ENCODE measurements around the gene EHMT1.

Gene EHMT1

DNA sequence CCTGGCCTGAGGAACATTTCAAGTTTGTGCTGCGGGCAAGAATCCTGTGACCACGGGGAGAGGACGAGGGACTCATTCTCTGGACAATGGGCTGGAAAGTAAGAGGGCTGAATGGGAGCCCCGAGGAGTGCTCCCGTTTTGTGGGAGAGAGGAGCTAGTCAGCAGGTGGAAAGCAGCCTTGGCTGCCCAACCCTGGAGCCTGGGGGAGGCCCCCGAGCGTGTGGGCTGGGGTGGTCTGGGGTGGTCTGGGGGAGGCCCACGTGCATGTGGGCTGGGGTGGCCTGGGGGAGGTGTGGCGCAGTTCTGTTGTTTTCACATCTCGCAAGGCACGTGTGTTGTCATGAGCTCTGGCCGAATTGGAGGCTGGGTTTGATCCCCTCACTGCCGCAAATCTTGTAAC, 27.5 kb downstream of the EHMT1 start:
- H3K27ac ChIP-seq (ENCODE audit: low read depth, low read length, poor library complexity, severe bottlenecking), result no peak overlapping the region
- TF ChIP-seq, protein P1, sequence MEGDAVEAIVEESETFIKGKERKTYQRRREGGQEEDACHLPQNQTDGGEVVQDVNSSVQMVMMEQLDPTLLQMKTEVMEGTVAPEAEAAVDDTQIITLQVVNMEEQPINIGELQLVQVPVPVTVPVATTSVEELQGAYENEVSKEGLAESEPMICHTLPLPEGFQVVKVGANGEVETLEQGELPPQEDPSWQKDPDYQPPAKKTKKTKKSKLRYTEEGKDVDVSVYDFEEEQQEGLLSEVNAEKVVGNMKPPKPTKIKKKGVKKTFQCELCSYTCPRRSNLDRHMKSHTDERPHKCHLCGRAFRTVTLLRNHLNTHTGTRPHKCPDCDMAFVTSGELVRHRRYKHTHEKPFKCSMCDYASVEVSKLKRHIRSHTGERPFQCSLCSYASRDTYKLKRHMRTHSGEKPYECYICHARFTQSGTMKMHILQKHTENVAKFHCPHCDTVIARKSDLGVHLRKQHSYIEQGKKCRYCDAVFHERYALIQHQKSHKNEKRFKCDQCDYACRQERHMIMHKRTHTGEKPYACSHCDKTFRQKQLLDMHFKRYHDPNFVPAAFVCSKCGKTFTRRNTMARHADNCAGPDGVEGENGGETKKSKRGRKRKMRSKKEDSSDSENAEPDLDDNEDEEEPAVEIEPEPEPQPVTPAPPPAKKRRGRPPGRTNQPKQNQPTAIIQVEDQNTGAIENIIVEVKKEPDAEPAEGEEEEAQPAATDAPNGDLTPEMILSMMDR (IDR thresholded peaks at IDR 0.05; ENCODE audit: low read length), result no peak
- TF ChIP-seq EZH2 (IDR thresholded peaks at IDR 0.05; ENCODE audit: borderline replicate concordance, low read length), result no peak
- no peaks in the 10 kb centered on the region for H4K20me1 ChIP-seq (ENCODE audit: insufficient read depth, low read length)
- no peak overlapping the region for H3K9ac ChIP-seq (ENCODE audit: low read length)
- no peak overlapping the region for H3K4me3 ChIP-seq (ENCODE audit: low read depth, low read length, poor library complexity, severe bottlenecking)
- H3K79me2 ChIP-seq (ENCODE audit: insufficient read depth, low read length), result peaks cover 80% of the 10 kb centered on the region
- no peaks in the 10 kb centered on the region for H3F3A ChIP-seq (ENCODE audit: insufficient read depth, low read length)
- peaks cover 61% of the 10 kb centered on the region for H3K36me3 ChIP-seq (ENCODE audit: insufficient read depth, low read length)
- no peaks in the 10 kb centered on the region for H3K9me3 ChIP-seq (ENCODE audit: low read length)
- peaks cover 20% of the 10 kb centered on the region for H3K4me1 ChIP-seq (ENCODE audit: insufficient read depth, low read length, severe bottlenecking)
- H2AFZ ChIP-seq (ENCODE audit: low read length), result no peak overlapping the region
- H3K9me2 ChIP-seq (ENCODE audit: low read depth, low read length), result no peaks in the 10 kb centered on the region
- no peak overlapping the region for H3K4me2 ChIP-seq (ENCODE audit: low read length)
- no peaks in the 10 kb centered on the region for H3K27me3 ChIP-seq (ENCODE audit: insufficient read depth, low read length)

DNA sequence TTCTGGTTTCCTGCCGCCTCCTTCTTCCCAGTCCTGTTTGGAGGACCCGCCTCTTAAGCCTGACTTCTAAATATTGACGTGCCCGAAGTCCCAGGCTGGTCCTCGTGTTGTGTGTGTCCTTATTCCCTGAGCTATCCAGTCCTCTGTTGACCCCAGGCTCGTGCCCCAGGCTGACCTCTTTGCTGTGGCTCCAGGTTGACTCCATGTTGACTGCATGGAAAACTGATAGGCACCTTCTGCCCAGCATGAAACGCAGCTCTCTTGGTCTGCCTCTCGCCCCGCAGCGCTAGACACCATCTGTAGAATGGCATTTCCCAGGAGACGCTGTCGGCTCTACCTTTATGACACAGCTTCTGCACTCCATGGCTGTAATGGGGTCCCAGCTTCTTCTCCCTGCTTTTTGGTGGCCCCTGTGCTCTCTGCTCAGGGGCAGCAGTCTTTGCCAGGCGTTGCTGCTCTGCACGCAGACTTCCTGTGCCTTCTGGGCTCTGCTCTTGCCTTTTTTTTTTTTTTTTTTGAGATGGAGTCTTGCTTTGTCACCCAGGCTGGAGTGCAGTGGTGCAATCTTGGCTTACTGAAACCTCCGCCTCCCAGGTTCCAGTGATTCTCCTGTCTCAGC, 28.4 kb downstream of the EHMT1 start:
- Histone ChIP-seq H3K4me1 (ENCODE audit: insufficient read depth, low read length, severe bottlenecking) (peaks cover 20% of the 10 kb centered on the region), H3K9ac (ENCODE audit: low read length) (no peak overlapping the region), H3F3A (ENCODE audit: insufficient read depth, low read length) (no peaks in the 10 kb centered on the region), H3K79me2 (ENCODE audit: insufficient read depth, low read length) (peaks cover 73% of the 10 kb centered on the region), H3K9me3 (ENCODE audit: low read length) (no peaks in the 10 kb centered on the region), H3K36me3 (ENCODE audit: insufficient read depth, low read length) (peaks cover 65% of the 10 kb centered on the region), H4K20me1 (ENCODE audit: insufficient read depth, low read length) (no peaks in the 10 kb centered on the region), H3K4me3 (ENCODE audit: low read depth, low read length, poor library complexity, severe bottlenecking) (no peak overlapping the region), H3K9me2 (ENCODE audit: low read depth, low read length) (no peaks in the 10 kb centered on the region), H3K27me3 (ENCODE audit: insufficient read depth, low read length) (no peaks in the 10 kb centered on the region), H3K27ac (ENCODE audit: low read depth, low read length, poor library complexity, severe bottlenecking) (no peak overlapping the region), H2AFZ (ENCODE audit: low read length) (no peak overlapping the region), H3K4me2 (ENCODE audit: low read length) (no peak overlapping the region)
- TF ChIP-seq, protein P1 (IDR thresholded peaks at IDR 0.05; ENCODE audit: low read length), result no peak
- TF ChIP-seq EZH2 (IDR thresholded peaks at IDR 0.05; ENCODE audit: borderline replicate concordance, low read length), result no peak

DNA sequence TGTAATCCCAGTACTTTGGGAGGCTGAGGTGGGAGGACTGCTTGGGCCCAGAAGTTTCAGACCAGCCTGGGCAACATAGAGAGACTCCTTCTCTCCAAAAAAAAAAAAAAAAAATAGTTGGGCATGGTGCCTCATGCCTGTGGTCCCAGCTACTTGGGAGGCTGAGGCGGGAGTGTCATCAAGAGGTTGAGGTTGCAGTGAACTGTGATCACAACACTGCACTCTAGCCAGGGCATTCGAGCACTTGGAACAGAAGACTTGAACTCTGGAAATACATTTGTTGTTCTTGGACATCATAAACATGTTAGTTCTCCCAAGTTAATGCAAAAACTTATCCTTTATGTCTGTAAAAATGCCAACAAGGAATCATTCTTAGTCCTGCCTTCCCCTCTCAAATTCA, 29.6 kb downstream of the EHMT1 start:
- Histone ChIP-seq H2AFZ (ENCODE audit: low read length) (no peak overlapping the region), H3K27ac (ENCODE audit: low read depth, low read length, poor library complexity, severe bottlenecking) (no peak overlapping the region), H3K36me3 (ENCODE audit: insufficient read depth, low read length) (peaks cover 61% of the 10 kb centered on the region), H4K20me1 (ENCODE audit: insufficient read depth, low read length) (no peaks in the 10 kb centered on the region), H3K79me2 (ENCODE audit: insufficient read depth, low read length) (peaks cover 63% of the 10 kb centered on the region), H3K9me3 (ENCODE audit: low read length) (no peaks in the 10 kb centered on the region), H3K4me2 (ENCODE audit: low read length) (no peak overlapping the region), H3K9ac (ENCODE audit: low read length) (no peak overlapping the region), H3F3A (ENCODE audit: insufficient read depth, low read length) (no peaks in the 10 kb centered on the region), H3K4me3 (ENCODE audit: low read depth, low read length, poor library complexity, severe bottlenecking) (no peak overlapping the region), H3K27me3 (ENCODE audit: insufficient read depth, low read length) (no peaks in the 10 kb centered on the region), H3K9me2 (ENCODE audit: low read depth, low read length) (no peaks in the 10 kb centered on the region), H3K4me1 (ENCODE audit: insufficient read depth, low read length, severe bottlenecking) (peaks cover 16% of the 10 kb centered on the region)
- TF ChIP-seq, protein P1 (IDR thresholded peaks at IDR 0.05; ENCODE audit: low read length), result no peak
- TF ChIP-seq EZH2 (IDR thresholded peaks at IDR 0.05; ENCODE audit: borderline replicate concordance, low read length), result no peak

Data from OCI-LY1 (cell line).